Fibroblast of lung (primary cell): ENCODE data around the gene GABRG3. TPM values are rescaled to one million over a fixed set of nuclear protein-coding genes. Genes with fewer than 3 reads are reported as not detected.
"Not testable (repeated sequence)": the region's sequence is repeated elsewhere in the genome, so short reads cannot be mapped to it uniquely, and the experiment has no call there.

ENCODE experiments used
- DNase-seq, 2 donors: peaks; one replicate each; pipeline versions ENCODE4 v3.0.0 to v3.0.0-alpha.2; 2010; ENCODE audit warnings: low read depth in 2 of 2
- H2AFZ ChIP-seq: 2 replicates; pipeline ENCODE4 v1.5.1; 2012; ENCODE audit warnings: low read length, control low read depth, inconsistent platforms
- H3K27ac ChIP-seq: 2 replicates; pipeline ENCODE4 v1.5.1; 2011; ENCODE audit warnings: low read length, control low read depth; ENCODE audit not compliant: insufficient read depth
- H3K27me3 ChIP-seq: 2 replicates; pipeline ENCODE4 v1.5.1; 2011; ENCODE audit warnings: mild to moderate bottlenecking, low read length; ENCODE audit not compliant: control insufficient read depth, insufficient read depth
- H3K36me3 ChIP-seq: 2 replicates; pipeline ENCODE4 v1.5.1; 2011; ENCODE audit warnings: low read length; ENCODE audit not compliant: control insufficient read depth, insufficient read depth
- H3K4me1 ChIP-seq: 2 replicates; pipeline ENCODE4 v1.5.1; 2011; ENCODE audit warnings: low read length; ENCODE audit not compliant: control insufficient read depth, insufficient read depth; ENCODE audit errors: extremely low read depth
- H3K4me2 ChIP-seq: 2 replicates; pipeline ENCODE4 v1.5.1; 2011; ENCODE audit warnings: low read length, control low read depth; ENCODE audit not compliant: insufficient read depth; ENCODE audit errors: extremely low read depth
- H3K4me3 ChIP-seq, 4 experiments: fragments of 200-600 bp in 1 of 4; sonication (generic) in 1 of 4; replicated peaks in 1 of 4; 2 replicates each; pipeline ENCODE4 v1.5.1; 2011 to 2016; ENCODE audit warnings: low read length in 4 of 4, low read depth in 3 of 4, mild to moderate bottlenecking in 3 of 4, control low read depth in 2 of 4, inconsistent platforms in 1 of 4, mixed read lengths in 1 of 4; ENCODE audit not compliant: insufficient read depth in 1 of 4; ENCODE audit errors: control extremely low read depth in 1 of 4
- H3K79me2 ChIP-seq: 2 replicates; pipeline ENCODE4 v1.5.1; 2012; ENCODE audit warnings: mild to moderate bottlenecking, low read length, inconsistent platforms; ENCODE audit not compliant: control insufficient read depth, insufficient read depth
- H3K9ac ChIP-seq: 2 replicates; pipeline ENCODE4 v1.5.1; 2011; ENCODE audit warnings: mild to moderate bottlenecking, low read length, control low read depth; ENCODE audit not compliant: insufficient read depth
- H3K9me3 ChIP-seq: 2 replicates; pipeline ENCODE4 v1.5.1; 2012; ENCODE audit warnings: low read depth, low read length; ENCODE audit not compliant: control insufficient read depth, insufficient read depth
- H4K20me1 ChIP-seq: 2 replicates; pipeline ENCODE4 v1.5.1; 2011; ENCODE audit warnings: low read length; ENCODE audit not compliant: control insufficient read depth, insufficient read depth; ENCODE audit errors: extremely low read depth
- CTCF ChIP-seq, 2 donors: IDR thresholded peaks in 1 of 2; conservative IDR thresholded peaks in 1 of 2; 1 replicate in 1 of 2; 2 replicates in 1 of 2; pipeline ENCODE4 v1.5.1; 2011 to 2012; ENCODE audit warnings: low read length in 2 of 2, control low read depth in 1 of 2, inconsistent platforms in 1 of 2, low read depth in 1 of 2, mild to moderate bottlenecking in 1 of 2
- EZH2 ChIP-seq: IDR thresholded peaks from 2 replicates; pipeline ENCODE4 v1.5.1; 2012; ENCODE audit warnings: low read length, control low read depth, mild to moderate bottlenecking; ENCODE audit errors: missing control alignments
- polyA plus RNA-seq, 2 donors: library from polyadenylated mRNA; depleted of rRNA in 1 of 2; stranded (reverse) in 1 of 2; unstranded in 1 of 2; fragments of >200 nt; gene quantifications; 2 replicates each; pipeline ENCODE4 v1.2.1, GENCODE V29; 2011 to 2012; ENCODE audit warnings: missing spikeins in 1 of 2
- total RNA-seq: library from RNA; depleted of rRNA; stranded (reverse); fragments of >200 nt; gene quantifications from 2 replicates; pipeline ENCODE4 v1.2.1, GENCODE V29; 2014

GABRG3 gene
- total and polyA plus RNA-seq, 2 donors (not counting 1 experiment from before 2014, with no cell fraction given) = not detected

DNA sequence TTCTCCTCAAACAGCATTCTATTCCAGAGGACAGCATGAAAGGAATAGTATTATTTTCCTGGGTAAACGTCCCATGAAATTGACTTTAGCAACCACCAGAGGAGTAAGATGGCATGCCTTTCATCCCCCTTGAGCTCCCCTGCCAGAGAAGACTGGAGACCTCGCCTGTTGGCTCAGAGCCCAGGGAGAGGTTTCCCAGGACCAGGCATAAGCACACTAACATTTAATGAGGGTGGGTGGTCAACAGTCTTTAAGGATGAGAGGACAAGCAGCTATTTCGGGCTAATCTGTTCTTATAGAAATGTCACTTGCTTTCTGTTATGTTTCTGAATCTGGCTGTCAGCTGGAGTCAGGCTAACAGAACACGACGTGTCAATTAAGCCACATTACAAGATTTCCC lies 390.5 kb downstream of the GABRG3 start:
- DNase-seq = no peak
- Histone ChIP-seq H3K4me2 (no peak overlapping the region), H3K79me2 (no peaks in the 10 kb centered on the region), H3K27me3 (no peaks in the 10 kb centered on the region), H3K9me3 (no peaks in the 10 kb centered on the region), H2AFZ (no peak overlapping the region), H4K20me1 (no peaks in the 10 kb centered on the region), H3K4me3 (no peak overlapping the region), H3K9ac (no peak overlapping the region), H3K27ac (no peak overlapping the region), H3K36me3 (no peaks in the 10 kb centered on the region), H3K4me1 (no peaks in the 10 kb centered on the region)
- no peak for TF ChIP-seq EZH2
- TF ChIP-seq CTCF (conservative IDR thresholded peaks at IDR 0.05 in 1 of 2, IDR thresholded peaks at IDR 0.05 in 1 of 2; ENCODE audit: low read depth in 1 of 2, low read length in 2 of 2) = no peak

GRCh38 chr15:27365456-27365855 lies 394.5 kb downstream of the GABRG3 start:
- H3K36me3 ChIP-seq = no peaks in the 10 kb centered on the region
- no peaks in the 10 kb centered on the region for H3K4me1 ChIP-seq
- no peak overlapping the region for H3K9ac ChIP-seq
- H3K9me3 ChIP-seq = no peaks in the 10 kb centered on the region
- no peak overlapping the region for H3K4me3 ChIP-seq
- H4K20me1 ChIP-seq = no peaks in the 10 kb centered on the region
- no peaks in the 10 kb centered on the region for H3K27me3 ChIP-seq
- TF ChIP-seq CTCF (conservative IDR thresholded peaks at IDR 0.05 in 1 of 2, IDR thresholded peaks at IDR 0.05 in 1 of 2; ENCODE audit: low read depth in 1 of 2, low read length in 2 of 2) (no peak), EZH2 (no peak)
- H2AFZ ChIP-seq = no peak overlapping the region
- H3K79me2 ChIP-seq = no peaks in the 10 kb centered on the region
- DNase-seq = no peak
- no peak overlapping the region for H3K4me2 ChIP-seq
- no peak overlapping the region for H3K27ac ChIP-seq

GRCh38 chr15:27377391-27377790 lies 406.4 kb downstream of the GABRG3 start:
- H3K27me3 ChIP-seq, H3K4me2 ChIP-seq, DNase-seq, H3K4me1 ChIP-seq, H3K27ac ChIP-seq, H3K79me2 ChIP-seq, H3K36me3 ChIP-seq, H3K9ac ChIP-seq, H2AFZ ChIP-seq, H4K20me1 ChIP-seq, H3K4me3 ChIP-seq, H3K9me3 ChIP-seq: not testable (repeated sequence)
